Muscle of leg (tissue), 11 donors: ENCODE results near the gene CCL24. TPM values are rescaled to one million over a fixed set of nuclear protein-coding genes. Genes with fewer than 3 reads are reported as not detected.
"Not testable (repeated sequence)": the region's sequence is repeated elsewhere in the genome, so short reads cannot be mapped to it uniquely, and the experiment has no call there.

Experiments
- DNase-seq: peaks from one replicate; pipeline ENCODE4 v3.0.0; 2013
- H3K27ac ChIP-seq: one replicate; pipeline ENCODE4 v1.5.1; 2013; ENCODE audit warnings: mild to moderate bottlenecking, low read length, control low read depth
- H3K27me3 ChIP-seq: one replicate; pipeline ENCODE4 v1.6.1; 2013; ENCODE audit warnings: low read length; ENCODE audit not compliant: control insufficient read depth, insufficient read depth
- H3K36me3 ChIP-seq: one replicate; pipeline ENCODE4 v1.6.1; 2013; ENCODE audit warnings: low read length; ENCODE audit not compliant: control insufficient read depth, insufficient read depth
- H3K4me1 ChIP-seq: one replicate; pipeline ENCODE4 v1.6.1; 2013; ENCODE audit warnings: low read length; ENCODE audit not compliant: control insufficient read depth, insufficient read depth
- H3K4me3 ChIP-seq: one replicate; pipeline ENCODE4 v1.5.1; 2013; ENCODE audit warnings: low read length, control low read depth
- H3K9me3 ChIP-seq: replicated peaks from 2 replicates; pipeline ENCODE4 v1.6.1; 2013; ENCODE audit warnings: low read depth, low read length; ENCODE audit not compliant: control insufficient read depth
- WGBS: methylation state at CpG from one replicate; pipeline ENCODE4 v1.1.5; 2013; ENCODE audit warnings: missing lambda C conversion rate; ENCODE audit not compliant: insufficient coverage; 5-methylcytosine and 5-hydroxymethylcytosine counted together
- polyA plus RNA-seq, 8 donors: library from polyadenylated mRNA; unstranded; fragments of 120-200 nt; gene quantifications; one replicate each; pipeline versions ENCODE4 v1.2.1 to v1.2.3, GENCODE V29; 2013; ENCODE audit warnings: inconsistent platforms in 1 of 8, low replicate concordance in 1 of 8; ENCODE audit not compliant: insufficient read length in 8 of 8, insufficient read depth in 1 of 8
- total RNA-seq: library from RNA; stranded (reverse); fragments of 120-200 nt; gene quantifications from one replicate; pipeline ENCODE4 v1.2.4, GENCODE V29; 2013

Gene CCL24
- total and polyA plus RNA-seq, 9 donors: 0.13 to 1.2 (median 0.68) TPM; not detected in 5

DNA sequence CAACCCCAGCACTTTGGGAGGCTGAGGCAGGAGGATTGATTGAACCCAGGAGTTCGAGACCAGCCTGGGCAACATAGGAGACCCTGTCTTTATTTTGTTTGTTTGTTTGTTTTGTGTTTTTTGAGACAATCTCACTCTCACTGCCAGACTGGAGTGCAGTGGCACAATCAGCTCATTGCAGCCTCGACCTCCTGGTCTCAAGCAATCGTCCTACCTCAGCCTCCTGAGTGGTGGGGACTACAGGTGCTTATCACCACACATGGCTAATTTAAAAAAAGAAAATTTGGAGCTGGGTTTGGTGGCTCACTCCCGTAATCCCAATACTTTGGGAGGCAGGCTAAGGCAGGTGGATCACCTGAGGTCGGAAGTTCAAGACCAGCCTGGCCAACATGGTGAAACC is 30.6 kb upstream of the CCL24 start:
- DNase-seq: no peak
- H3K9me3 ChIP-seq: no peaks in the 10 kb centered on the region
- no peak overlapping the region for H3K27ac ChIP-seq
- H3K27me3 ChIP-seq: no peaks in the 10 kb centered on the region
- peaks cover 13% of the 10 kb centered on the region for H3K4me1 ChIP-seq
- 100% methylated on average over 3 of the region's 5 CpGs for WGBS
- H3K4me3 ChIP-seq: no peak overlapping the region
- no peaks in the 10 kb centered on the region for H3K36me3 ChIP-seq

DNA sequence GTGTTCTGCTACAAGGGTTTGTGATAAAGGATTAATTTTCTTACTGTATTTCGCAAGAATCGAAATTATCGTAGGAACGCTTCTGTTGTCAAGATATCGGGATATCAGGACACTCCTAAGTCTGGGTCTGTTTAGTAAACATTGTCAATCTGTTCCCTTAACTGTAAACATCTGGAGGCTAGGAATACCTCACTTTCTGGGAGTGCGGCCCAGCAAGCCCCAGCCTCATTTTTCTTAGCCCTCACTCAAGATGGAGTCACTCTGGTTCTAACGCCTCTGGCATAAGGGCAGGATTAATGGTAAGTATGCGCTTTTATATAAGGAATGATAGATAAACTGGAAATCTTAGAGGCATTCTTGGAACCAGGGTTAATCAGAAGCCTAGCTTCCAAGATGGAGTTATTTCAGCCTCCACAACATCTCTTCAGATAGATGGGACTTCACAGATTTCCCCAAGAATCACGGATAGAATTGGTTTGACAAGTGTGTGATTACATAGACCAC is 30.1 kb upstream of the CCL24 start:
- Histone ChIP-seq H3K4me3 (no peak overlapping the region), H3K27me3 (no peaks in the 10 kb centered on the region), H3K4me1 (peaks cover 13% of the 10 kb centered on the region), H3K27ac (peak overlapping the region; percentile 83), H3K9me3 (no peaks in the 10 kb centered on the region), H3K36me3 (no peaks in the 10 kb centered on the region)
- no CpG with 5 or more reads among the region's 9 CpGs for whole genome bisulfite sequencing
- DNase-seq: peak; percentile 17

DNA sequence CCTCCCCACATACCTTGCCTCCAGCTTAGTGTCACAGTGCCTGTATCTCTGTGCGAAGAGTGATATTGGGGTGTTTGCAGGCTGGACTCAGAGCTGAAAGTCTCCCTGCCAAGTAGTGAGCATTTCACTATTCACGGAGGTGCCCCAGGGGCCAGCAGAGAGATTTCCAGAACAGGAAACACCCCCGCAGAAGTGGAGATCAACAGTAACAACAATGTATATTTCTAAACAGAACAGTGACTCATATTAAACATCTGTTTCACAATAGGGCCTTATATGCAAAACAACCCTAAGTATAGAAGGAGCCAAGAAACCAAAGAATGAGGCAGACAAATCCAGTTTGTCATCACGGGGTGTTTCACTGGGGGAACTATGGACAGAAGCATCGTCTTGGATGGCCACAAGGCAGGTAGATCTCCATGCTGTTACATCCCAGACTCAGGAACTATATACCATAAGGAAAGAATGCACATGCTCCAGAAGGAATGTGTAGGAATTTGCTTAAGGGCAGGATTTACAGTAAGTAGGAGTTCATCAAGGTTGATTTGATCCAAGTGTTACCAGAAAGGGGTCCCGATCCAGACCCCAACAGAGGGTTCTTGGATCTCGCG is 29.3 kb upstream of the CCL24 start:
- DNase-seq: peak; percentile 91
- H3K4me3 ChIP-seq: no peak overlapping the region
- WGBS: 59% methylated on average over 3 of the region's 8 CpGs
- no peaks in the 10 kb centered on the region for H3K36me3 ChIP-seq
- H3K27ac ChIP-seq: peak overlapping the region; percentile 91
- H3K9me3 ChIP-seq: no peaks in the 10 kb centered on the region
- no peaks in the 10 kb centered on the region for H3K27me3 ChIP-seq
- H3K4me1 ChIP-seq: peaks cover 13% of the 10 kb centered on the region

DNA sequence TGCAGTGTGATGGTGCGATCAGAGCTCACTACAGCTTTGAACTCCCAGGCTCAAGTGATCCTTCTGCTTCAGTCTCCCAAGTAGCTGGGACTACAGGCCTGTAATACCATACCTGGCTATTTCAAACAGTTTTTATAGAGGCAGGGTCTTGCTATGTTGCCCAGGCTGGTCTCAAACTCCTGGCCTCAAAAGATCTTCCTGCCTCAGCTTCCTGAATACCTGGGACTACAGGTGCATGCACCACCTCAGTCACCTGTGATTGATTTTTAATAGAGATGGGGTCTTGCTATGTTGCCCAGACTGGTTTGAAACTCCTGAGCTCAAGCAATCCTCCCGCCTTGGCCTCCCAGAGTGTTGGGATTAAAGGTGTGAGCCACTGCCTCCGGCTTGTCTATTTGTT is 26.4 kb upstream of the CCL24 start:
- H3K36me3 ChIP-seq: no peaks in the 10 kb centered on the region
- H3K27ac ChIP-seq: no peak overlapping the region
- WGBS: 100% methylated on average over 1 of the region's 3 CpGs
- no peak for DNase-seq
- peaks cover 13% of the 10 kb centered on the region for H3K4me1 ChIP-seq
- no peak overlapping the region for H3K4me3 ChIP-seq
- no peaks in the 10 kb centered on the region for H3K27me3 ChIP-seq
- no peaks in the 10 kb centered on the region for H3K9me3 ChIP-seq

DNA sequence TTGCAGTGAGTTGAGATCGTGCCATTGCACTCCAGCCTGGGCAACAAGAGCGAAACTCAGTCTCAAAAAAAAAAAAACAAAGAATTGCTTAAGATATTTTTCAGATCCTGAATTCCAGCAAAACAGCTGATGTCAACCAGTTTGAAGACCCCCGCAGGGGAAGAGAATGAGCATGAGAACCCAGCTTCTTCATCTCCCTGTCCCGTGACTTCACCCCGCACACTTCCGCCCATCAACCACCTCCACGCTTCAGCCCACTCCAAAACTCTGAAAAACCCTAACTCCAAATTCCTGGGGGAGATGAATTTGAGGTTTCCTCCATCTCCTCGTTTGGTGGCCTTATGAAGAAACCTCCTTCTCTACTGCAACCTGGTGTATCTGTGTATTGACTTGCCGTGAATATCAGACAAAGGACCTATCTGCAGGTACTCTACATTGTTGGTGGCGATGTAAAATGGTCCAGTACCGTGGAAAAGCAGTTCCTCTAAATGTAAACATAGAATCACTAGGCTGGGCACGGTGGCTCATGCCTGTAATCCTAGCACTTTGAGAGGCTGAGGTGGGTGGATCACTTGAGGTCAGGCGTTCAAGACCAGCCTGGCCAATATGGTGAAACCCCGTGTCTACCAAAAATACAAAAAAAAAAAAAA is 24.8 kb upstream of the CCL24 start:
- H3K27me3 ChIP-seq, H3K9me3 ChIP-seq, H3K4me3 ChIP-seq, H3K36me3 ChIP-seq, DNase-seq, H3K27ac ChIP-seq: not testable (repeated sequence)
- WGBS: 100% methylated on average over 2 of the region's 14 CpGs
- H3K4me1 ChIP-seq: peaks cover 13% of the 10 kb centered on the region

- no peak for DNase-seq
- Histone ChIP-seq H3K27me3 (no peaks in the 10 kb centered on the region), H3K9me3 (no peaks in the 10 kb centered on the region), H3K36me3 (no peaks in the 10 kb centered on the region), H3K4me1 (no peaks in the 10 kb centered on the region), H3K4me3 (no peak overlapping the region), H3K27ac (no peak overlapping the region)
- no CpG with 5 or more reads among the region's 7 CpGs for WGBS
These were observed 23.2 kb upstream of the CCL24 start for GRCh38 chr7:75836798-75837197.

DNA sequence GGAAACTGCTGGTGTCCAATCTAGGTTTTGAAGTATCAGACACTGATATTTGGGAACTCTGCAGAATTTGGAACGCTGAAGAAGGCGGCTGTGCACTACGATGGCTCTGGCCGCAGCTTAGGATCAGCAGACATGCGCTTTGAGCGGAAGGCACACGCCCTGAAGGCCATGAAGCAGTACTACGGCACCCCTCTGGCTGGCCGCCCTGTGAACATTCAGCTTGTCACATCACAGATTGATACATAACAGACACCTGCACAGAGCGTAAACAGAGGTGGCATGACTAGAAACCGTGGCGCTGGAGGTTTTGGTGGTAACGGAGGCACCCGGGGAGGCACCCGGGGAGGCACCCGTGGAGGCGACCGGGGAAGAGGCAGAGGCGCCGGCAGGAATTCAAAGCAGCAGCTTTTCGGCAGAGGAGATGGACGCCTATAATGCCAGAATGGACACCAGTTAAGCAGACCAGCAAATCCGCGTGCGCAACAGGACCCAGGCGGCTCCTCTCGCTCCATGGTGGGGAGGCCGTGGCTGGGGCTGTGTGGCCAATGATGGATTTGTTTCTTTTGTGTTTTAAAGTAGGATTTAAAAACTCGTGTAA is 22.2 kb upstream of the CCL24 start:
- Histone ChIP-seq H3K4me1 (no peaks in the 10 kb centered on the region), H3K27ac (no peak overlapping the region), H3K4me3 (no peak overlapping the region), H3K27me3 (no peaks in the 10 kb centered on the region), H3K9me3 (no peaks in the 10 kb centered on the region), H3K36me3 (no peaks in the 10 kb centered on the region)
- no peak for DNase-seq
- WGBS: 83% methylated on average over 25 of the region's 29 CpGs

DNA sequence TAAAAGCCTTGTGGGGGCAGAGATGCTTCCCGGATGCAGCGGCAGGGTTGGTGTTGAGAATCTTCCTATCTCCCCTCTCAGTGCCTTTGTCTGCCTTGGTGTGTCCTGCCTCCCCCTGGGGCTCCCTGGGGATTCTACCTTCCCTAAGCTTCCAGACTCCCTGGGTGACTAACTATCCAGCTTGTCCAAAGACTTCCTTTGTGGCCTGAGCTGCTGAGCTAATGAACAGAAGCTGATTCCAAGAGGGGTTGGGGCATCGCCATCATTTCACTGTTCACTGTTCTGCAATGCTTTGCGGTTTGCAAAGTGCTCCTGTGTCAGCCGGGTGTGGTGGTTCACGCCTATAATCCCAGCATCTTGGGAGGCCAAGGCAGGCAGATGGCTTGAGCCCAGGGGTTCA is 20.1 kb upstream of the CCL24 start:
- H3K9me3 ChIP-seq, H3K36me3 ChIP-seq, H3K27ac ChIP-seq, H3K4me1 ChIP-seq, DNase-seq, H3K4me3 ChIP-seq, H3K27me3 ChIP-seq: not testable (repeated sequence)
- 60% methylated on average over 2 of the region's 6 CpGs for WGBS

GRCh38 chr7:75830978-75831377 is 17.4 kb upstream of the CCL24 start:
- DNase-seq: no peak
- Histone ChIP-seq H3K36me3 (no peaks in the 10 kb centered on the region), H3K27me3 (no peaks in the 10 kb centered on the region), H3K9me3 (no peaks in the 10 kb centered on the region), H3K4me3 (no peak overlapping the region), H3K4me1 (no peaks in the 10 kb centered on the region), H3K27ac (no peak overlapping the region)
- WGBS: 81% methylated on average over 3 of the region's 6 CpGs

GRCh38 chr7:75829656-75830055 is 16.1 kb upstream of the CCL24 start:
- H3K27me3 ChIP-seq, H3K27ac ChIP-seq, H3K4me1 ChIP-seq, H3K4me3 ChIP-seq, DNase-seq, H3K36me3 ChIP-seq, H3K9me3 ChIP-seq: not testable (repeated sequence)
- no CpG with 5 or more reads among the region's 6 CpGs for WGBS
